ENCODE data around the gene SPATA24. TPM values are rescaled to one million over a fixed set of nuclear protein-coding genes. Genes with fewer than 3 reads are reported as not detected.

SPATA24 gene
- total and polyA plus RNA-seq, 2 experiments from 2014 or later, result 16.0 to 20.6 TPM

GRCh38 chr5:139377226-139377625, 26.7 kb downstream of the SPATA24 start:
- Histone ChIP-seq H3K4me3 (no peak overlapping the region), H3K27me3 (ENCODE audit: insufficient read depth) (no peaks in the 10 kb centered on the region), H3K4me2 (no peak overlapping the region), H3K4me1 (ENCODE audit: insufficient read depth) (peaks cover 4% of the 10 kb centered on the region; the same call in 1 of the 2 replicates), H3K79me2 (replicated peaks; ENCODE audit: insufficient read depth) (no peaks in the 10 kb centered on the region), H3K36me3 (ENCODE audit: insufficient read depth) (0 out of 2 replicates have a peak, but pooled peaks cover under 1% of the 10 kb centered on the region), H3K9me2 (ENCODE audit: insufficient read depth) (no peaks in the 10 kb centered on the region), H2AFZ (no peak overlapping the region), H3F3A (replicated peaks; ENCODE audit: low read depth) (peaks cover 8% of the 10 kb centered on the region), H4K20me1 (replicated peaks; ENCODE audit: insufficient read depth) (no peaks in the 10 kb centered on the region; the same call in 1 of the 2 replicates), H3K27ac (ENCODE audit: low read depth) (no peak overlapping the region)
- DNase-seq (ENCODE audit: low spot score) (no peak), ATAC-seq (no peak)
- Mint-ChIP-seq H3K36me3 (ENCODE audit: low read depth) (peaks cover 10% of the 10 kb centered on the region; the same call in 2 of the 3 replicates), H3K4me1 (peaks cover 9% of the 10 kb centered on the region; the same call in 2 of the 3 replicates), H3K27me3 (ENCODE audit: insufficient read depth, low read depth, poor library complexity) (peaks cover 9% of the 10 kb centered on the region), H3K9me3 (no peaks in the 10 kb centered on the region), H3K27ac (no peak overlapping the region), H3K4me3 (no peak overlapping the region)
- TF ChIP-seq NANOG (IDR thresholded peaks at IDR 0.05; ENCODE audit: borderline replicate concordance) (no peak), CREB1 (CRISPR knock-in tag; IDR thresholded peaks at IDR 0.05; ENCODE audit: low read depth) (no peak), JUNB (IDR thresholded peaks at IDR 0.05; ENCODE audit: unreplicated experiment) (no peak), POLR2AphosphoS5 (IDR thresholded peaks at IDR 0.05; ENCODE audit: low read depth) (no peak)
- TF ChIP-seq, protein P1, sequence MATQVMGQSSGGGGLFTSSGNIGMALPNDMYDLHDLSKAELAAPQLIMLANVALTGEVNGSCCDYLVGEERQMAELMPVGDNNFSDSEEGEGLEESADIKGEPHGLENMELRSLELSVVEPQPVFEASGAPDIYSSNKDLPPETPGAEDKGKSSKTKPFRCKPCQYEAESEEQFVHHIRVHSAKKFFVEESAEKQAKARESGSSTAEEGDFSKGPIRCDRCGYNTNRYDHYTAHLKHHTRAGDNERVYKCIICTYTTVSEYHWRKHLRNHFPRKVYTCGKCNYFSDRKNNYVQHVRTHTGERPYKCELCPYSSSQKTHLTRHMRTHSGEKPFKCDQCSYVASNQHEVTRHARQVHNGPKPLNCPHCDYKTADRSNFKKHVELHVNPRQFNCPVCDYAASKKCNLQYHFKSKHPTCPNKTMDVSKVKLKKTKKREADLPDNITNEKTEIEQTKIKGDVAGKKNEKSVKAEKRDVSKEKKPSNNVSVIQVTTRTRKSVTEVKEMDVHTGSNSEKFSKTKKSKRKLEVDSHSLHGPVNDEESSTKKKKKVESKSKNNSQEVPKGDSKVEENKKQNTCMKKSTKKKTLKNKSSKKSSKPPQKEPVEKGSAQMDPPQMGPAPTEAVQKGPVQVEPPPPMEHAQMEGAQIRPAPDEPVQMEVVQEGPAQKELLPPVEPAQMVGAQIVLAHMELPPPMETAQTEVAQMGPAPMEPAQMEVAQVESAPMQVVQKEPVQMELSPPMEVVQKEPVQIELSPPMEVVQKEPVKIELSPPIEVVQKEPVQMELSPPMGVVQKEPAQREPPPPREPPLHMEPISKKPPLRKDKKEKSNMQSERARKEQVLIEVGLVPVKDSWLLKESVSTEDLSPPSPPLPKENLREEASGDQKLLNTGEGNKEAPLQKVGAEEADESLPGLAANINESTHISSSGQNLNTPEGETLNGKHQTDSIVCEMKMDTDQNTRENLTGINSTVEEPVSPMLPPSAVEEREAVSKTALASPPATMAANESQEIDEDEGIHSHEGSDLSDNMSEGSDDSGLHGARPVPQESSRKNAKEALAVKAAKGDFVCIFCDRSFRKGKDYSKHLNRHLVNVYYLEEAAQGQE (IDR thresholded peaks at IDR 0.05; ENCODE audit: unreplicated experiment), result no peak

GRCh38 chr5:139376364-139376763, 27.5 kb downstream of the SPATA24 start:
- Mint-ChIP-seq H3K4me1 (peaks cover 6% of the 10 kb centered on the region; the same call in 2 of the 3 replicates), H3K27ac (no peak overlapping the region), H3K9me3 (no peaks in the 10 kb centered on the region), H3K4me3 (no peak overlapping the region), H3K36me3 (ENCODE audit: low read depth) (peaks cover 19% of the 10 kb centered on the region; the same call in 2 of the 3 replicates), H3K27me3 (ENCODE audit: insufficient read depth, low read depth, poor library complexity) (peaks cover 9% of the 10 kb centered on the region)
- Histone ChIP-seq H3K27me3 (ENCODE audit: insufficient read depth) (no peaks in the 10 kb centered on the region), H3K4me1 (ENCODE audit: insufficient read depth) (peaks cover 4% of the 10 kb centered on the region; the same call in 1 of the 2 replicates), H2AFZ (no peak overlapping the region), H3K9me2 (ENCODE audit: insufficient read depth) (no peaks in the 10 kb centered on the region), H3K4me2 (no peak overlapping the region), H3K4me3 (no peak overlapping the region), H3K79me2 (replicated peaks; ENCODE audit: insufficient read depth) (no peaks in the 10 kb centered on the region), H4K20me1 (replicated peaks; ENCODE audit: insufficient read depth) (no peaks in the 10 kb centered on the region; the same call in 1 of the 2 replicates), H3K36me3 (ENCODE audit: insufficient read depth) (peaks cover 6% of the 10 kb centered on the region; the same call in 1 of the 2 replicates), H3F3A (replicated peaks; ENCODE audit: low read depth) (peaks cover 13% of the 10 kb centered on the region), H3K27ac (ENCODE audit: low read depth) (no peak overlapping the region)
- TF ChIP-seq ETS1 (IDR thresholded peaks at IDR 0.05) (no peak), NANOG (IDR thresholded peaks at IDR 0.05; ENCODE audit: borderline replicate concordance) (no peak), POLR2AphosphoS5 (IDR thresholded peaks at IDR 0.05; ENCODE audit: low read depth) (no peak), STAT1 (IDR thresholded peaks at IDR 0.05; ENCODE audit: unreplicated experiment) (no peak), EZH2 (IDR thresholded peaks at IDR 0.05; ENCODE audit: low read depth, unreplicated experiment) (no peak), EZH2phosphoT487 (IDR thresholded peaks at IDR 0.05; ENCODE audit: unreplicated experiment) (no peak), CREB1 (CRISPR knock-in tag; IDR thresholded peaks at IDR 0.05; ENCODE audit: low read depth) (no peak), ZNF114 (CRISPR knock-in tag; IDR thresholded peaks at IDR 0.05) (no peak), JUNB (IDR thresholded peaks at IDR 0.05; ENCODE audit: unreplicated experiment) (no peak)
- TF ChIP-seq, protein P2, sequence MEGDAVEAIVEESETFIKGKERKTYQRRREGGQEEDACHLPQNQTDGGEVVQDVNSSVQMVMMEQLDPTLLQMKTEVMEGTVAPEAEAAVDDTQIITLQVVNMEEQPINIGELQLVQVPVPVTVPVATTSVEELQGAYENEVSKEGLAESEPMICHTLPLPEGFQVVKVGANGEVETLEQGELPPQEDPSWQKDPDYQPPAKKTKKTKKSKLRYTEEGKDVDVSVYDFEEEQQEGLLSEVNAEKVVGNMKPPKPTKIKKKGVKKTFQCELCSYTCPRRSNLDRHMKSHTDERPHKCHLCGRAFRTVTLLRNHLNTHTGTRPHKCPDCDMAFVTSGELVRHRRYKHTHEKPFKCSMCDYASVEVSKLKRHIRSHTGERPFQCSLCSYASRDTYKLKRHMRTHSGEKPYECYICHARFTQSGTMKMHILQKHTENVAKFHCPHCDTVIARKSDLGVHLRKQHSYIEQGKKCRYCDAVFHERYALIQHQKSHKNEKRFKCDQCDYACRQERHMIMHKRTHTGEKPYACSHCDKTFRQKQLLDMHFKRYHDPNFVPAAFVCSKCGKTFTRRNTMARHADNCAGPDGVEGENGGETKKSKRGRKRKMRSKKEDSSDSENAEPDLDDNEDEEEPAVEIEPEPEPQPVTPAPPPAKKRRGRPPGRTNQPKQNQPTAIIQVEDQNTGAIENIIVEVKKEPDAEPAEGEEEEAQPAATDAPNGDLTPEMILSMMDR (conservative IDR thresholded peaks at IDR 0.05; ENCODE audit: low read depth in 2 of 2), result no peak
- TF ChIP-seq, protein P1 (IDR thresholded peaks at IDR 0.05; ENCODE audit: unreplicated experiment), result no peak
- DNase-seq (ENCODE audit: low spot score) (no peak), ATAC-seq (no peak)

All from GM23338 (cell line).